DOHH2 (cell line): ENCODE results near the gene ENDOD1.
A peak's percentile ranks its signal among the peaks of the same experiment; 100 is the strongest.

Experiments
- H3F3A ChIP-seq: fragments of 200-600 bp; sonication (generic), shearing (Covaris generic); 2 replicates; pipeline ENCODE4 v1.6.0; 2016; ENCODE audit warnings: antibody characterized with exemption, mild to moderate bottlenecking; ENCODE audit not compliant: control insufficient read depth, insufficient read depth
- H3K27ac ChIP-seq: fragments of 200-600 bp; sonication (generic); 2 replicates; pipeline ENCODE4 v1.5.1; 2014; ENCODE audit warnings: low read depth, mild to moderate bottlenecking, low read length, moderate library complexity
- H3K27me3 ChIP-seq: fragments of 200-600 bp; sonication (generic); 2 replicates; pipeline ENCODE4 v1.6.1; 2014; ENCODE audit warnings: mild to moderate bottlenecking, low read length, mixed read lengths; ENCODE audit not compliant: control insufficient read depth
- H3K36me3 ChIP-seq: fragments of 200-600 bp; sonication (generic); 2 replicates; pipeline ENCODE4 v1.6.1; 2014; ENCODE audit warnings: mild to moderate bottlenecking, low read length, moderate library complexity, mixed read lengths; ENCODE audit not compliant: control insufficient read depth
- H3K4me1 ChIP-seq: fragments of 200-600 bp; sonication (generic); 2 replicates; pipeline ENCODE4 v1.6.1; 2014; ENCODE audit warnings: mild to moderate bottlenecking, low read length, mixed read lengths; ENCODE audit not compliant: control insufficient read depth
- H3K4me2 ChIP-seq: fragments of 200-600 bp; sonication (generic); 2 replicates; pipeline ENCODE4 v1.6.0; 2014; ENCODE audit warnings: mild to moderate bottlenecking, low read length, moderate library complexity
- H3K4me3 ChIP-seq: fragments of 200-600 bp; sonication (generic); 2 replicates; pipeline ENCODE4 v1.5.1; 2014; ENCODE audit warnings: mild to moderate bottlenecking, low read length, mixed read lengths
- H3K79me2 ChIP-seq: fragments of 200-600 bp; sonication (generic); 2 replicates; pipeline ENCODE4 v1.6.1; 2014; ENCODE audit warnings: mild to moderate bottlenecking, low read length, mixed read lengths; ENCODE audit not compliant: control insufficient read depth
- H3K9me2 ChIP-seq: fragments of 200-600 bp; sonication (generic); replicated peaks from 2 replicates; pipeline ENCODE4 v1.6.1; 2014; ENCODE audit warnings: mild to moderate bottlenecking, low read length, mixed read lengths; ENCODE audit not compliant: control insufficient read depth
- H3K9me3 ChIP-seq: fragments of 200-600 bp; sonication (generic); 2 replicates; pipeline ENCODE4 v1.6.1; 2014; ENCODE audit warnings: antibody characterized with exemption, low read length, mixed read lengths; ENCODE audit not compliant: control insufficient read depth, insufficient read depth
- H4K20me1 ChIP-seq: fragments of 200-600 bp; sonication (generic); 2 replicates; pipeline ENCODE4 v1.6.0; 2014; ENCODE audit warnings: low read depth, mild to moderate bottlenecking, antibody characterized with exemption, low read length, moderate library complexity; ENCODE audit not compliant: control insufficient read depth, insufficient read depth
- CTCF ChIP-seq: fragments of 200-600 bp; sonication (generic); IDR thresholded peaks from one replicate; pipeline ENCODE4 v1.5.1; 2014; ENCODE audit warnings: antibody characterized with exemption, mild to moderate bottlenecking, low read depth, low read length; ENCODE audit not compliant: poor library complexity, severe bottlenecking
- EZH2phosphoT487 ChIP-seq: fragments of 200-600 bp; sonication (generic); IDR thresholded peaks from 2 replicates; pipeline ENCODE4 v1.6.1; 2017; ENCODE audit warnings: borderline replicate concordance, mild to moderate bottlenecking, antibody characterized with exemption, low read length, moderate library complexity, mixed read lengths

Gene ENDOD1

GRCh38 chr11:95149651-95150364 is 60.2 kb downstream of the ENDOD1 start:
- Histone ChIP-seq H3K79me2 (no peaks in the 10 kb centered on the region), H3K4me3 (no peak overlapping the region), H3K4me1 (peaks cover 51% of the 10 kb centered on the region), H3K4me2 (no peak overlapping the region), H3K36me3 (no peaks in the 10 kb centered on the region), H3K9me3 (no peaks in the 10 kb centered on the region), H3K27me3 (no peaks in the 10 kb centered on the region), H4K20me1 (no peaks in the 10 kb centered on the region), H3F3A (no peaks in the 10 kb centered on the region), H3K9me2 (no peaks in the 10 kb centered on the region), H3K27ac (no peak overlapping the region)
- TF ChIP-seq CTCF: no peak
- no peak for TF ChIP-seq EZH2phosphoT487

GRCh38 chr11:95150956-95151684 is 61.5 kb downstream of the ENDOD1 start:
- H3K4me1 ChIP-seq: peaks cover 51% of the 10 kb centered on the region
- H3K36me3 ChIP-seq: no peaks in the 10 kb centered on the region
- H3K9me3 ChIP-seq: no peaks in the 10 kb centered on the region
- no peaks in the 10 kb centered on the region for H3F3A ChIP-seq
- TF ChIP-seq CTCF (peak; percentile 62), EZH2phosphoT487 (no peak)
- no peaks in the 10 kb centered on the region for H4K20me1 ChIP-seq
- no peaks in the 10 kb centered on the region for H3K79me2 ChIP-seq
- H3K4me3 ChIP-seq: peak overlapping the region; percentile 64
- no peak overlapping the region for H3K27ac ChIP-seq
- peak overlapping the region; percentile 77 for H3K4me2 ChIP-seq
- H3K9me2 ChIP-seq: no peaks in the 10 kb centered on the region
- H3K27me3 ChIP-seq: no peaks in the 10 kb centered on the region

- no peaks in the 10 kb centered on the region for H3K79me2 ChIP-seq
- H3K36me3 ChIP-seq: no peaks in the 10 kb centered on the region
- H3K27ac ChIP-seq: no peak overlapping the region
- no peaks in the 10 kb centered on the region for H3K9me2 ChIP-seq
- H3F3A ChIP-seq: no peaks in the 10 kb centered on the region
- no peaks in the 10 kb centered on the region for H3K27me3 ChIP-seq
- H4K20me1 ChIP-seq: no peaks in the 10 kb centered on the region
- peak overlapping the region; percentile 58 for H3K4me2 ChIP-seq
- H3K4me1 ChIP-seq: peaks cover 51% of the 10 kb centered on the region
- H3K4me3 ChIP-seq: peak overlapping the region; percentile 50
- no peaks in the 10 kb centered on the region for H3K9me3 ChIP-seq
- no peak for TF ChIP-seq CTCF
- no peak for TF ChIP-seq EZH2phosphoT487
These were observed 63.5 kb downstream of the ENDOD1 start for GRCh38 chr11:95152876-95153856.
